ENCODE data around the gene LMBRD2. TPM values are rescaled to one million over a fixed set of nuclear protein-coding genes. Genes with fewer than 3 reads are reported as not detected.

Gene LMBRD2
- total and polyA plus RNA-seq, 2 of the 8 experiments (the other 6 are each of a cell fraction or from before 2014, with no cell fraction given), result 1.1 to 4.1 TPM

DNA sequence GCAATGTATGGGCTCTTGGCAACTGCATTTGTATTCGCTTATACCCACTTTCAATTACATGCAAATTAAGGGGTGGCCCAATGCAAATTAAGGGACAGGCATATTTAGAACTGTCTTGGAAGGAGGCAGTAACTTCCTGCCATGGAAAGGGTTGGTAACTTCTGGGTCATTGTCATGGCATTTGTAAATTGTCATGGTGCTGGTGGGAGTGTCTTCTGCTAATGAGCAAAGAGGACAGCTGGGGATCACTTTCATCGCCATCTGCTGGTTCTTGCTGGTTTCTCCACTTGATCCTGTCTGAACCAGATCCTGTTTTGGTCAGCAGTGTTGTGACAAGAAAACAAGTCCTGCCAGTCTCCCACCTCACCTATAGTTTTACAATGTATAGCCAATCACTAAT is 61.7 kb downstream of the LMBRD2 start:
- Histone ChIP-seq H3K27me3 (replicated peaks in 1 of 4; ENCODE audit: control insufficient read depth in 3 of 4, extremely low read depth in 1 of 4, insufficient read depth in 3 of 4, low read length in 3 of 4) (no peaks in the 10 kb centered on the region), H4K91ac (replicated peaks; ENCODE audit: insufficient read length, low read length) (no peak overlapping the region), H4K5ac (ENCODE audit: insufficient read length, low read depth, low read length) (no peak overlapping the region), H3K4me1 (replicated peaks in 1 of 4; ENCODE audit: control insufficient read depth in 3 of 4, insufficient read depth in 4 of 4, low read length in 3 of 4) (peaks cover 0 to 5% (median 2%) of the 10 kb centered on the region in 4 experiments; a peak in 2 of 7 replicates), H4K20me1 (replicated peaks in 1 of 2; ENCODE audit: control insufficient read depth in 1 of 2, insufficient read depth in 2 of 2, low read length in 2 of 2) (no peaks in the 10 kb centered on the region), H2BK15ac (ENCODE audit: low read length) (no peak overlapping the region), H3K27ac (ENCODE audit: low read depth, low read length) (no peak overlapping the region), H2AK5ac (ENCODE audit: low read depth, low read length) (no peak overlapping the region; the same call in 1 of the 2 replicates), H3K23me2 (ENCODE audit: low read depth, low read length) (no peaks in the 10 kb centered on the region), H2BK12ac (ENCODE audit: low read depth, low read length) (0 out of 2 replicates have a peak overlapping the region, but pooled peaks have one; percentile 68), H3K79me2 (ENCODE audit: control insufficient read depth in 1 of 2, insufficient read depth in 2 of 2, low read length in 2 of 2) (no peaks in the 10 kb centered on the region), H3K18ac (ENCODE audit: extremely low read depth, low read length) (no peak overlapping the region), H3K14ac (ENCODE audit: insufficient read length) (no peak overlapping the region), H2BK20ac (ENCODE audit: low read length) (no peak overlapping the region), H3K4me2 (ENCODE audit: insufficient read depth in 1 of 2, low read depth in 2 of 2, low read length in 2 of 2) (no peak overlapping the region), H2AFZ (ENCODE audit: low read length) (no peak overlapping the region; the same call in 1 of the 2 replicates), H3K56ac (replicated peaks; ENCODE audit: insufficient read length, low read depth, low read length) (no peak overlapping the region), H3K23ac (ENCODE audit: insufficient read length) (no peak overlapping the region), H3K36me3 (ENCODE audit: control insufficient read depth in 2 of 4, insufficient read depth in 4 of 4, low read length in 3 of 4) (no peaks in the 10 kb centered on the region), H4K8ac (ENCODE audit: extremely low read depth, insufficient read depth, low read length) (no peak overlapping the region), H2BK5ac (ENCODE audit: low read depth, low read length) (no peak overlapping the region), H3K79me1 (ENCODE audit: low read depth, low read length) (no peaks in the 10 kb centered on the region), H3K9ac (replicated peaks in 1 of 4; ENCODE audit: extremely low read depth in 1 of 4, low read depth in 3 of 4, low read length in 3 of 4) (no peak overlapping the region), H3K9me3 (ENCODE audit: insufficient read depth in 2 of 2, low read depth in 1 of 2, low read length in 1 of 2) (no peaks in the 10 kb centered on the region), H3K4ac (replicated peaks; ENCODE audit: insufficient read length, low read depth, low read length) (no peak overlapping the region), H3K4me3 (ENCODE audit: extremely low read depth in 1 of 4, insufficient read depth in 2 of 4, low read depth in 3 of 4, low read length in 4 of 4) (no peak overlapping the region), H2BK120ac (replicated peaks; ENCODE audit: low read depth, low read length) (no peak overlapping the region)
- ChIA-PET CTCF (ENCODE audit: partially characterized antibody) (interaction anchor here (1.0 to 8.7 kb wide), 8 partner anchors 9 to 127 kb away, joined by 3 to 55 read pairs (median 4); partner anchors contain the start of gene UGT3A2), POLR2A (ENCODE audit: partially characterized antibody) (interaction anchor here (0.6 to 1.0 kb wide), 2 partner anchors 11 to 1390 kb away, joined by 3 read pairs; no protein-coding TSS in a partner anchor)
- DNase-seq (ENCODE audit: low read depth in 1 of 2, low spot score in 2 of 2), result peak; percentile 33 to 60
- peak; percentile 99 for FAIRE-seq
- 64% methylated on average over 2 of the region's 2 CpGs; no CpG with 5 or more reads in 1 of the 2 experiments for WGBS, 2 experiments (ENCODE audit: extremely low coverage in 1 of 2, insufficient coverage in 1 of 2, insufficient read length in 1 of 2, insufficient replicate concordance in 2 of 2, low coverage in 1 of 2, low lambda C conversion rate in 2 of 2, missing lambda C conversion rate in 1 of 2)
- no peak for TF ChIP-seq POU5F1 (IDR thresholded peaks at IDR 0.05; ENCODE audit: low read depth, low read length)
- TF ChIP-seq, protein P1, sequence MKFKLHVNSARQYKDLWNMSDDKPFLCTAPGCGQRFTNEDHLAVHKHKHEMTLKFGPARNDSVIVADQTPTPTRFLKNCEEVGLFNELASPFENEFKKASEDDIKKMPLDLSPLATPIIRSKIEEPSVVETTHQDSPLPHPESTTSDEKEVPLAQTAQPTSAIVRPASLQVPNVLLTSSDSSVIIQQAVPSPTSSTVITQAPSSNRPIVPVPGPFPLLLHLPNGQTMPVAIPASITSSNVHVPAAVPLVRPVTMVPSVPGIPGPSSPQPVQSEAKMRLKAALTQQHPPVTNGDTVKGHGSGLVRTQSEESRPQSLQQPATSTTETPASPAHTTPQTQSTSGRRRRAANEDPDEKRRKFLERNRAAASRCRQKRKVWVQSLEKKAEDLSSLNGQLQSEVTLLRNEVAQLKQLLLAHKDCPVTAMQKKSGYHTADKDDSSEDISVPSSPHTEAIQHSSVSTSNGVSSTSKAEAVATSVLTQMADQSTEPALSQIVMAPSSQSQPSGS (IDR thresholded peaks at IDR 0.05; ENCODE audit: low read length), result no peak
- TF ChIP-seq KDM5A (IDR thresholded peaks at IDR 0.05; ENCODE audit: low read length), result no peak
- TF ChIP-seq JUND (IDR thresholded peaks at IDR 0.05; ENCODE audit: low read length), result no peak
- TF ChIP-seq FOSL1 (IDR thresholded peaks at IDR 0.05; ENCODE audit: insufficient read depth, low read depth, low read length), result no peak
- no peak for TF ChIP-seq CREB1 (IDR thresholded peaks at IDR 0.05)
- TF ChIP-seq, protein P2, sequence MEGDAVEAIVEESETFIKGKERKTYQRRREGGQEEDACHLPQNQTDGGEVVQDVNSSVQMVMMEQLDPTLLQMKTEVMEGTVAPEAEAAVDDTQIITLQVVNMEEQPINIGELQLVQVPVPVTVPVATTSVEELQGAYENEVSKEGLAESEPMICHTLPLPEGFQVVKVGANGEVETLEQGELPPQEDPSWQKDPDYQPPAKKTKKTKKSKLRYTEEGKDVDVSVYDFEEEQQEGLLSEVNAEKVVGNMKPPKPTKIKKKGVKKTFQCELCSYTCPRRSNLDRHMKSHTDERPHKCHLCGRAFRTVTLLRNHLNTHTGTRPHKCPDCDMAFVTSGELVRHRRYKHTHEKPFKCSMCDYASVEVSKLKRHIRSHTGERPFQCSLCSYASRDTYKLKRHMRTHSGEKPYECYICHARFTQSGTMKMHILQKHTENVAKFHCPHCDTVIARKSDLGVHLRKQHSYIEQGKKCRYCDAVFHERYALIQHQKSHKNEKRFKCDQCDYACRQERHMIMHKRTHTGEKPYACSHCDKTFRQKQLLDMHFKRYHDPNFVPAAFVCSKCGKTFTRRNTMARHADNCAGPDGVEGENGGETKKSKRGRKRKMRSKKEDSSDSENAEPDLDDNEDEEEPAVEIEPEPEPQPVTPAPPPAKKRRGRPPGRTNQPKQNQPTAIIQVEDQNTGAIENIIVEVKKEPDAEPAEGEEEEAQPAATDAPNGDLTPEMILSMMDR (IDR thresholded peaks at IDR 0.05; ENCODE audit: control extremely low read depth in 1 of 3, insufficient read depth in 1 of 3, low read depth in 1 of 3, low read length in 3 of 3), result peak; percentile 28 to 75 (median 53)
- no peak for TF ChIP-seq TAF1 (IDR thresholded peaks at IDR 0.05; ENCODE audit: low read depth, low read length)
- TF ChIP-seq HDAC6 (IDR thresholded peaks at IDR 0.05; ENCODE audit: low read depth, low read length), result no peak

All from H1 (cell line).